ENCODE results near the gene JAK1. TPM values are rescaled to one million over a fixed set of nuclear protein-coding genes. Genes with fewer than 3 reads are reported as not detected.
A peak's percentile ranks its signal among the peaks of the same experiment; 100 is the strongest.

Gene JAK1
- total RNA-seq, 4 donors from 2014 or later = 112 to 158 (median 135) TPM

DNA sequence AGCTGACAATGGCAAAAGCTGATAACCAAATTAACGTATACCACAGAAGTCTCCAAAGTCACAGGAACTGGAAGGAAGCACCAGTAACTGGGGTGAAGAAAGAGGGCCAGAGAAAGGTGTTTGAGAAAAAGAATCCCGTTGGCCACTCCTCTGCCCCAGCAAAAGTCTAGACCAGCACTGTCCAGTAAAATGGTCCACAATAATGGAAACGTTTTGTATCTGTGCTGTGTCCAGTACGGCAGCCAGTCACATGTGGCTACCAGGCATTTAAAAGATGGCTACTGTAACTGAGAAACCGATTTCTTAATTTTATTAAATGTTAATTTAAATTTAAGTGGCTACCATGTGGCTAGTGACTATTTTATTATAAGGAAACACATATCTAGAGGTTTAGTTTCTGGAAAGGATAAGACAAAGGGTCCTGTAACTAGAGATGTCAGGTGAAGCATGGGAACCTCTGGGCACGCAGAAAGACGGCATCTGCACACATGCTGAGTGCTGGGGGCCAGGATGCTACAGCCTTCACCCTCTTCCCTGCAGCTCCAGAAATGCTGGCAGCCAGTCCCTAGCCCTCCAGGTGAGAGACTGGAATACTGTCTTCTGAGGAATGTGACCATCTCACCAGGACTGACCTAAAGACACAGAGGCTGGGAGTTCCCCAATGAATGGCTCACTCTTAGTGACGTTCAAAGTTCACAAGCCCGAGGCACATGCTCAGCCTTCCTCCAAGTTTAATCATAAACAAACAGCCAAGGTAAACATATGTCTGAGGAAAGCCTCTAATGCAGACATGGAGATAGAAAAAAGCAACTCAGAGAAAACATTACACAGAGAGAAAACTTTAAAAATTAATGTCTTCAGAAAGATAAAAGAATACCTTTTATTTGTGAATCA, 50.7 kb downstream of the JAK1 start:
- Histone ChIP-seq H3K4me3 (no peak overlapping the region), H3K36me3 (no peaks in the 10 kb centered on the region), H3K4me1 (peaks cover 51 to 80% (median 73%) of the 10 kb centered on the region in 4 donors), H3K27me3 (no peaks in the 10 kb centered on the region), H3K27ac (replicated peaks in 1 of 4) (no peak overlapping the region), H3K9me3 (no peaks in the 10 kb centered on the region)
- 76% methylated on average over 9 of the region's 9 CpGs for WGBS
- intact Hi-C loops (cut with DNase I) = no loop called here
- TF ChIP-seq EP300 (IDR thresholded peaks at IDR 0.05) (no peak), POLR2AphosphoS5 (IDR thresholded peaks at IDR 0.05) (no peak), POLR2A (IDR thresholded peaks at IDR 0.05; ENCODE audit: low read depth) (no peak)
- TF ChIP-seq, protein P1, sequence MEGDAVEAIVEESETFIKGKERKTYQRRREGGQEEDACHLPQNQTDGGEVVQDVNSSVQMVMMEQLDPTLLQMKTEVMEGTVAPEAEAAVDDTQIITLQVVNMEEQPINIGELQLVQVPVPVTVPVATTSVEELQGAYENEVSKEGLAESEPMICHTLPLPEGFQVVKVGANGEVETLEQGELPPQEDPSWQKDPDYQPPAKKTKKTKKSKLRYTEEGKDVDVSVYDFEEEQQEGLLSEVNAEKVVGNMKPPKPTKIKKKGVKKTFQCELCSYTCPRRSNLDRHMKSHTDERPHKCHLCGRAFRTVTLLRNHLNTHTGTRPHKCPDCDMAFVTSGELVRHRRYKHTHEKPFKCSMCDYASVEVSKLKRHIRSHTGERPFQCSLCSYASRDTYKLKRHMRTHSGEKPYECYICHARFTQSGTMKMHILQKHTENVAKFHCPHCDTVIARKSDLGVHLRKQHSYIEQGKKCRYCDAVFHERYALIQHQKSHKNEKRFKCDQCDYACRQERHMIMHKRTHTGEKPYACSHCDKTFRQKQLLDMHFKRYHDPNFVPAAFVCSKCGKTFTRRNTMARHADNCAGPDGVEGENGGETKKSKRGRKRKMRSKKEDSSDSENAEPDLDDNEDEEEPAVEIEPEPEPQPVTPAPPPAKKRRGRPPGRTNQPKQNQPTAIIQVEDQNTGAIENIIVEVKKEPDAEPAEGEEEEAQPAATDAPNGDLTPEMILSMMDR (IDR thresholded peaks at IDR 0.05) = no peak
- no peak for DNase-seq (ENCODE audit: extremely low spot score)

DNA sequence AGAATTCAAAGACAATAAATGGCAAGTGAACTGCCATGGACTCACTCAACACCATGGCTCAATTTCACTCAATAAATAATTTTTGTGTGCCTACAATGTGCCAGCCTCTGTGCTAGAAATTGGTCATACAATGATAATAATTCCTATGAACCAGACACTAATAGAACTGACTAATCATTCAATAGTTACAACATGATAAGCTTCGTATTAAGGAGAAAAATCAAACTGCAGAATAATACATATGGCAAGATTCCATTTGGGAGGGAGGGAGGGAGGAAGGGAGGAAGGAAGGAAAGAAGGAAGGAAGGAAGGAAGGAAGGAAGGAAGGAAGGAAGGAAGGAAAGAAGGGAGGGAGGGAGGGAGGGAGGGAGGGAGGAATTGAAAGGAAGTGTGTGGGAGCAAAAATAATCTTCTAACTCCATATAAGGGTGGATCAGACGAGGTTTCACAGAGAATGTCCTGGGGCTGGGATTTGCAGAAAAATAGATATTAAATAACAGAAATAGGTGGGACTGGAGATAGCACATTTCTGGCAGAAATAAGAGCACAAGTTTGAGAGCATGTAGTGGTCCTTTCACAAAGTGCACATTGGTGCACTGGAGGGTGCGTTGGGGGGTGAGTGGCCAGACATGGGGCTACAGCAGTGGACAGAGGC, 52.9 kb downstream of the JAK1 start:
- Histone ChIP-seq H3K27me3 (no peaks in the 10 kb centered on the region), H3K27ac (replicated peaks in 1 of 4) (no peak overlapping the region), H3K36me3 (no peaks in the 10 kb centered on the region), H3K9me3 (no peaks in the 10 kb centered on the region), H3K4me3 (no peak overlapping the region), H3K4me1 (peaks cover 45 to 78% (median 72%) of the 10 kb centered on the region in 4 donors)
- intact Hi-C loops (cut with DNase I) = no loop called here
- TF ChIP-seq, protein P1 (IDR thresholded peaks at IDR 0.05) = no peak
- TF ChIP-seq POLR2A (IDR thresholded peaks at IDR 0.05; ENCODE audit: low read depth) (no peak), POLR2AphosphoS5 (IDR thresholded peaks at IDR 0.05) (no peak), EP300 (IDR thresholded peaks at IDR 0.05) (no peak)
- peak; percentile 39 for DNase-seq (ENCODE audit: extremely low spot score)
- WGBS = 75% methylated on average over 3 of the region's 3 CpGs

DNA sequence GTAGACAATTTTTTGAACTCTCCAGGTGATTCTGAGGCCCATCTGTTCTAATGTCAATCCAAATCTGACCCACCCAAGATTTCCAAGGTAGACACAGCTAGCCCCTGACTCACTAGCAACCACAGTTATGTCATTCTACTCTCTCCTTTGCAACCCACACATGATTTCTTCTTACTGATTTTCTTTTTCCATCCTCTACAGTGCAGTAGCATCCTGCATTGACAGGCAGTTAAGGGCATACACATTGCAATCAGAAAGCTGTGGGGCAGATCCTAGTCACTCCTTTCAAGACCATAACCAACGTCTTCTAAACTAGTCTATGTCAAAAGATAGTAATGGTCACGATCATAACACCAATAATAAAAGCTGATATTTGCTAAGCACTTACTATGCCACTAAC, 54.2 kb downstream of the JAK1 start:
- Histone ChIP-seq H3K4me1 (peaks cover 32 to 74% (median 61%) of the 10 kb centered on the region in 4 donors), H3K36me3 (no peaks in the 10 kb centered on the region), H3K27ac (replicated peaks in 1 of 4) (no peak overlapping the region), H3K4me3 (no peak overlapping the region), H3K9me3 (no peaks in the 10 kb centered on the region), H3K27me3 (no peaks in the 10 kb centered on the region)
- intact Hi-C loops (cut with DNase I) = no loop called here
- TF ChIP-seq EP300 (IDR thresholded peaks at IDR 0.05) = no peak
- TF ChIP-seq, protein P1 (IDR thresholded peaks at IDR 0.05) = no peak
- no peak for TF ChIP-seq POLR2A (IDR thresholded peaks at IDR 0.05; ENCODE audit: low read depth)
- no peak for TF ChIP-seq POLR2AphosphoS5 (IDR thresholded peaks at IDR 0.05)
- 96% methylated on average over 2 of the region's 2 CpGs for WGBS
- peak; percentile 29 for DNase-seq (ENCODE audit: extremely low spot score)

DNA sequence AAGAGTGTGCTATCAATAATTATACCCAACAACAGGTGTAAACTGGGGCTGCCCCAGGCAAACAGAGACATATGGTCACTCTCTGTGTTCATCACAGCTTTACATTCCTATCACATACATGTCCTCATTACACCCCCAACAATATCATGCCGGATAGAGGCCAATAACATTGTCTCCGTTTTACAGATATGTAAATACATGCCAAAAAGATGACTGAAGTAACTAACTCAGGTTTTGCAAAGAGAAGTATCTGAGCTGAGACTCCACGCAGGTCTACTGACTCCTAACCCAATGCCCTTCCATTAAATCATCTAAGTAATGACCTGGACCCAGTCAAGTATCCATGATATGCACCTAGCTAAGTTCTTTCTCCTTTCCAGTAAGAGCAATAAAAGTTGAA, 55.0 kb downstream of the JAK1 start:
- DNase-seq (ENCODE audit: extremely low spot score) = peak; percentile 39
- H3K9me3 ChIP-seq = no peaks in the 10 kb centered on the region
- intact Hi-C loops (cut with DNase I) = no loop called here
- H3K4me1 ChIP-seq = peaks cover 26 to 74% (median 62%) of the 10 kb centered on the region in 4 donors
- WGBS = 63% methylated on average over 3 of the region's 3 CpGs
- H3K27me3 ChIP-seq = no peaks in the 10 kb centered on the region
- no peak overlapping the region for H3K4me3 ChIP-seq
- TF ChIP-seq, protein P1 (IDR thresholded peaks at IDR 0.05) = no peak
- TF ChIP-seq EP300 (IDR thresholded peaks at IDR 0.05) (no peak), POLR2A (IDR thresholded peaks at IDR 0.05; ENCODE audit: low read depth) (no peak), POLR2AphosphoS5 (IDR thresholded peaks at IDR 0.05) (no peak)
- no peak overlapping the region for H3K27ac ChIP-seq (replicated peaks in 1 of 4)
- H3K36me3 ChIP-seq = no peaks in the 10 kb centered on the region

All from esophagus muscularis mucosa (tissue), 4 donors.